Neural cell (in vitro differentiated cells): Measurements from ENCODE around the gene CDNF.

Experiments used
- CTCF ChIP-seq: fragments of 450-650 bp; IDR thresholded peaks from 2 replicates; pipeline ENCODE4 v1.5.1; 2014; ENCODE audit warnings: antibody characterized with exemption, mild to moderate bottlenecking, moderate library complexity; ENCODE audit not compliant: poor library complexity, severe bottlenecking
- EP300 ChIP-seq: fragments of 450-650 bp; conservative IDR thresholded peaks from 2 replicates; pipeline ENCODE4 v1.6.1; 2014; ENCODE audit warnings: antibody characterized with exemption, mild to moderate bottlenecking, moderate library complexity; ENCODE audit not compliant: poor library complexity, severe bottlenecking
- EZH2 ChIP-seq: fragments of 200-600, 300-800 bp; shearing (Covaris generic), sonication (generic); IDR thresholded peaks from 2 replicates; pipeline ENCODE4 v1.6.1; 2014; ENCODE audit warnings: antibody characterized with exemption, low read length, borderline replicate concordance, mild to moderate bottlenecking; ENCODE audit not compliant: insufficient read depth, poor library complexity, severe bottlenecking
- POLR2AphosphoS5 ChIP-seq: IDR thresholded peaks from 2 replicates; pipeline ENCODE4 v1.6.1; 2012

- TF ChIP-seq POLR2AphosphoS5 (no peak), CTCF (no peak), EP300 (no peak), EZH2 (no peak)
Observed at GRCh38 chr10:14806318-14806717, 31.5 kb downstream of the CDNF start.
